SJSA1 (cell line): ENCODE data around the gene DLG5. TPM values are rescaled to one million over a fixed set of nuclear protein-coding genes. Genes with fewer than 3 reads are reported as not detected.

Experiments
- DNase-seq, 2 experiments: peaks; one replicate each; pipeline ENCODE4 v3.0.0-alpha.2; 2015 to 2020; ENCODE audit warnings: low spot score in 2 of 2, low read depth in 1 of 2
- H3K27ac ChIP-seq: fragments of 250-450 bp; sonication (Bioruptor Pico); 2 replicates; pipeline ENCODE4 v1.5.1; 2020; ENCODE audit warnings: mild to moderate bottlenecking, moderate library complexity
- H3K27me3 ChIP-seq: fragments of 250-450 bp; sonication (Bioruptor Pico); replicated peaks from 2 replicates; pipeline ENCODE4 v1.5.1; 2020; ENCODE audit warnings: mild to moderate bottlenecking, moderate library complexity
- H3K36me3 ChIP-seq: fragments of 250-450 bp; sonication (Bioruptor Pico); 2 replicates; pipeline ENCODE4 v1.5.1; 2020; ENCODE audit warnings: mild to moderate bottlenecking
- H3K4me1 ChIP-seq: fragments of 250-450 bp; sonication (Bioruptor Pico); replicated peaks from 2 replicates; pipeline ENCODE4 v1.6.1; 2021; ENCODE audit warnings: mild to moderate bottlenecking
- H3K4me3 ChIP-seq: fragments of 250-450 bp; sonication (Bioruptor Pico); 2 replicates; pipeline ENCODE4 v1.5.1; 2020; ENCODE audit warnings: mild to moderate bottlenecking
- H3K9me3 ChIP-seq: fragments of 250-450 bp; sonication (Bioruptor Pico); replicated peaks from 2 replicates; pipeline ENCODE4 v1.5.1; 2020; ENCODE audit warnings: mild to moderate bottlenecking
- total RNA-seq: library from RNA; depleted of rRNA; stranded (reverse); fragments of >200 nt; shearing (Covaris generic); gene quantifications from 2 replicates; pipeline ENCODE4 v1.2.3, GENCODE V29; 2014

The DLG5 gene
- total RNA-seq, 1 experiment from 2014 or later: 27.6 TPM

DNA sequence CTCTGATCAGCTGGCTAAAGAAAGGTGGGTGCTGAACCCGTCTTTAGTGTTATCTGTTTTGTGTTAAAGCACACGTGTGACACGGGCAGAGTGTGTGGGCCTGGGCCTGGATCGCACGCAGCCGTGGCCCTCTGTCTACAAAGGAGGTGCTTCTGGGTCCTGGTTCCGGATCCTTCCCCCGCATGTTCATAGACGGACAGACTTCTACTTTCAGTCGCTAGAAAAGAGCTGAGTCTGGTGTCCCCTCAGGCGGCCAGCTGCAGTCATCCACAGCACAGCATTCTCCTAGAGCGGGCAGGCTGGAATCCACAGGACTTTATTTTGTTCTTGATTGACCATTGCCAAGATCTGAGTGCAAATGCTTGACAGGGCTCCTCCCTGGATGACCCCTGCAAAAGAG is 134.4 kb downstream of the DLG5 start:
- Histone ChIP-seq H3K9me3 (no peaks in the 10 kb centered on the region), H3K27ac (no peak overlapping the region), H3K36me3 (peaks cover 64% of the 10 kb centered on the region), H3K4me1 (no peaks in the 10 kb centered on the region), H3K4me3 (no peak overlapping the region), H3K27me3 (no peaks in the 10 kb centered on the region)
- DNase-seq: no peak

- H3K27me3 ChIP-seq: no peaks in the 10 kb centered on the region
- no peak for DNase-seq
- H3K9me3 ChIP-seq: no peaks in the 10 kb centered on the region
- H3K36me3 ChIP-seq: peaks cover 57% of the 10 kb centered on the region
- H3K4me1 ChIP-seq: no peaks in the 10 kb centered on the region
- H3K4me3 ChIP-seq: no peak overlapping the region
- H3K27ac ChIP-seq: no peak overlapping the region
Observed at GRCh38 chr10:77791506-77791905, 135.0 kb downstream of the DLG5 start.

DNA sequence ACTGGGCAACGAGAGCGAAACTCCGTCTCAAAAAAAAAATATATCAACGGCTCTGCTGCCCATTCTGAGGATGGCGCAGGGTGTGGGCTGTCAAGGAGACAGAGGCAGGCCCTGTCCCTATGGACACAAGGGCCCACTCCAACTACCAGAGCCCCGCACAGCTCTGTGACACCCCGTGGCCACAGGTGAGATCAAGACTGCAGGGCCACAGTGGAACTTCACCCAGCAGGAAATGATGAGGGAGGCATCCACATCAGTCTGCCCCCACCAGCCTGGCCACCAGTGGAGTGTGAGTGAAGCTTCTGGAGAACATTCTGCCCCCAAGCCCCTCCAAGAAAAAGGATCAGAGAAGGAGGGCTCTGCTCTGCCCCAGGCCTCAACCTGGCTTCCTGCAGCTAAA is 136.7 kb downstream of the DLG5 start:
- Histone ChIP-seq H3K36me3 (peaks cover 41% of the 10 kb centered on the region), H3K4me3 (no peak overlapping the region), H3K4me1 (peaks cover 11% of the 10 kb centered on the region), H3K9me3 (no peaks in the 10 kb centered on the region), H3K27me3 (no peaks in the 10 kb centered on the region), H3K27ac (no peak overlapping the region)
- DNase-seq: no peak

GRCh38 chr10:77789016-77789415 is 137.5 kb downstream of the DLG5 start:
- H3K9me3 ChIP-seq: no peaks in the 10 kb centered on the region
- H3K4me1 ChIP-seq: peaks cover 18% of the 10 kb centered on the region
- no peak for DNase-seq
- H3K27ac ChIP-seq: no peak overlapping the region
- no peak overlapping the region for H3K4me3 ChIP-seq
- peaks cover 32% of the 10 kb centered on the region for H3K36me3 ChIP-seq
- H3K27me3 ChIP-seq: no peaks in the 10 kb centered on the region

DNA sequence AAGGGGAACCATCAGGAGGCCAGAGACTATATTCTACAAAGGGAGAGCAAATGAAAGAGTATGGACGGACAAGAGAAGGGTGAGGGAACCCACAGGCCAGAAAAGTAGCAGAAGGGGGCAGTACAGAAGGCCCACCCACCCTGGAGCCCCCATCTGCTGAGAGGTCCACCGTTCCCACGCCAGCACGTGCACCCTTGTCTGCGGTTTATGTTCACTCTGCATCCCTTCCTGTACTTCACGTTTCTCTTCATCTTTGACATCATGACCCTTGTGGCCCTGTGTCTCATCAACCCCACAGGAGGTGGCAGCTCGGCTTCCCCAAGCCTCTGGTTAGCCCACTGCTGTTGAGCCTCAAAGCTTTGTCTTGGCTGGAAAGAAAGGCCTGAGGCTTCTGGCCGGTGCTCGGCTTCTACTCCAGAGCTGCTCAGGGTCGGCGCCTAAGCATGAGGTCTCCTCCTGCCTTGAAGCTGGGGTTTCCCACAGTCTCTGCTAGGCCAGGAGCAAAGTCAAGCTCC is 138.0 kb downstream of the DLG5 start:
- Histone ChIP-seq H3K4me3 (no peak overlapping the region), H3K36me3 (peaks cover 28% of the 10 kb centered on the region), H3K9me3 (no peaks in the 10 kb centered on the region), H3K27ac (no peak overlapping the region), H3K4me1 (peaks cover 18% of the 10 kb centered on the region), H3K27me3 (no peaks in the 10 kb centered on the region)
- no peak for DNase-seq

GRCh38 chr10:77787440-77787839 is 139.1 kb downstream of the DLG5 start:
- no peaks in the 10 kb centered on the region for H3K27me3 ChIP-seq
- H3K27ac ChIP-seq: no peak overlapping the region
- H3K36me3 ChIP-seq: peaks cover 28% of the 10 kb centered on the region
- no peak for DNase-seq
- no peak overlapping the region for H3K4me3 ChIP-seq
- H3K9me3 ChIP-seq: no peaks in the 10 kb centered on the region
- peaks cover 18% of the 10 kb centered on the region for H3K4me1 ChIP-seq

- Histone ChIP-seq H3K27ac (peak overlapping the region; percentile 31), H3K9me3 (no peaks in the 10 kb centered on the region), H3K4me1 (peaks cover 18% of the 10 kb centered on the region), H3K4me3 (no peak overlapping the region), H3K36me3 (peaks cover 27% of the 10 kb centered on the region), H3K27me3 (no peaks in the 10 kb centered on the region)
- DNase-seq: peak in 1 of 2 experiments; percentile 32
Observed at GRCh38 chr10:77784856-77785255, 141.7 kb downstream of the DLG5 start.

DNA sequence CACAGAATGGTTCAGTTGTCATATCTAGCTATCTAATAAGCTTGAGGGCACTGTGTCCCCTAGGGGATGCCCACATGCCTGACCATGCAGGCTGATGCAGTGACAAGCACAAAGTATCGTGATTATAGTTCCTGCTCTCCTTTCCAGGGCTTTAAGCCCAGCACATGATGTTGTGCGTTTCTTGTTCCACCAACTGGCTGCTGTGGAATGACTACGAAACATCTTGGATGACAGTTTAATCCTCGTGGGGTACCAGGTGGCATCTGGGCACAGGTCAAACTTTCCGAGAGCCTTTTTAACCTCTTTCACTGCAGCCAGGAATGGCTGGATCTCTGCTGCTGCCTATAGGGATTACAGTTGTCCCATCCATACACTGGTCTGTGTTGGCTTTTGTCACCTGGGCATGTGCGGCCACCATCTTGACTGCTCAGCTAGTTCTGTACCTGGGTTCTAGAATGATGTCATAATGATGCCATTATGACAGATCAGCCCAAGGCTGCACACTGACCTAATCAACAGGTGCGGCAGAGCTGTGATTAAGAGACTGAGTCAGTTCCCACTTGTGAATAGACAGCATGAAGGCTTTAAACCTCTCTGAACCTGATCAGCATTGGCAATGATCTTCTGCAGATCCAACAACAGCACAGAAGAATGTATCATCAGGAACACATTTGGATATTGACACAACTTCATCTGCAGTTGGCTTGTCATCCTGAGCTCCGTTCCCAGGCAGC is 144.1 kb downstream of the DLG5 start:
- Histone ChIP-seq H3K4me1 (peaks cover 18% of the 10 kb centered on the region), H3K27ac (no peak overlapping the region), H3K9me3 (peaks cover 4% of the 10 kb centered on the region), H3K27me3 (no peaks in the 10 kb centered on the region), H3K4me3 (no peak overlapping the region), H3K36me3 (peaks cover 22% of the 10 kb centered on the region)
- DNase-seq: no peak

DNA sequence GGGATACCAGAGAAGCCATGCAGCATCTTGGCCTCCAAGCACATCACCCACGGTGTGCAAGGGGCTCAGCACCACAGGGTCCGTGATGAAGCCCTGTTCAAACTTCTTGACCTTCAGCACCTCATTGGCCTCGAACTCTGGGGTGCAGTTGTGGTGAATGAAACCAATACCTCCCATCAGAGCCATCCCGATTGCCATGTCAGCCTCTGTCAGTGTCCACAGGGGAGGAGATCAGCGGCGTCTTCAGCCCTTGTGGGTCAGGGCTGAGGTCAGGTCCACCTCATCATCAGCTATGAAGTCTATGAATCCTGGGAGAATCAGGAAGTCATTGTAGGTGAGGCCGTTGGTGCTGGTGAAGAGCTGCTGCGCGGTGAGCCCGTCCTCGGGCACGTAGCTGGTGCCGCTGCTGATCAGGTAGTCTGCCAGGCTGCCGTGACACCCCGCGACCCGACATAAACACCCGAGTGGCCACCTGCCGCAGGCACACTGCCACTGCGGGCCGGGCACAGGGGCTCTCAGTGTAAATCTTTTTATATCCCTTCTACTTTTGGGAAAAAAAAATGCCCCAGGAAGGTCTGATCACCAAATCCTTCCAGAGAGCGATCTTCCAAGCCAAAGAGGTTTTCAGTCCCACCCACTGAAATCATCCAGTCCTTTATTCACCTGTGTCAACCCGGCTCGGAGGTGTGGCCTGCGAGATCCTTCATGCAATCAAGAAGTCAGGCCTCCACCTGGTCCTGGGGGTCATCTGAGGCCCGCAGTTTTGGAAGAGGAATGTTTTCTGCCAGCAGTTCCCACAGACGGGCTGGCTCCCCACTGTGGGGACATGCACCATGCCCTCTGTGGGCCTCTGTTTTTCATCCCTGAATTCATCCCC is 144.9 kb downstream of the DLG5 start:
- H3K4me3 ChIP-seq: no peak overlapping the region
- H3K27me3 ChIP-seq: no peaks in the 10 kb centered on the region
- H3K9me3 ChIP-seq: peaks cover 11% of the 10 kb centered on the region
- H3K36me3 ChIP-seq: peaks cover 22% of the 10 kb centered on the region
- no peak overlapping the region for H3K27ac ChIP-seq
- peaks cover 18% of the 10 kb centered on the region for H3K4me1 ChIP-seq
- no peak for DNase-seq

DNA sequence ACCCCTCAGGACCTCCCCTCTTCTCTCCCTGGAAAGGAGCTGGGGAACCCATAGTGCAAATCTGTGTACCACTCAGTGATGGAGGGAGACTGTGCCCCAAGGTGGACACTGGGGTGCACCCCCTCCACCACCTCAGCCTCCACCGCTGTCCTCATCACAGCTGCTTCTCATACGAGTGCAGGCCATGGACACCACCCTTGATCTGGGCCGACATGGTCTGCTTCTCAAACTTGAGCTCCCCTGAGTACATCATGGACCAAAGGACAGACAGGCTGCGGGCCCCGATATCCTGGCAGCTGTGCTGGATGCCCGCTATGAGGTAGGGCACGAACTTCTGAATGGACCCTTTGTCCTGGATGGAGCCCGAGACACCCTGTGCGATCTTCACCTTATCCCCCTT is 146.4 kb downstream of the DLG5 start:
- Histone ChIP-seq H3K27me3 (no peaks in the 10 kb centered on the region), H3K4me3 (no peak overlapping the region), H3K27ac (no peak overlapping the region), H3K36me3 (peaks cover 22% of the 10 kb centered on the region), H3K4me1 (peaks cover 9% of the 10 kb centered on the region), H3K9me3 (peaks cover 14% of the 10 kb centered on the region)
- DNase-seq: no peak

DNA sequence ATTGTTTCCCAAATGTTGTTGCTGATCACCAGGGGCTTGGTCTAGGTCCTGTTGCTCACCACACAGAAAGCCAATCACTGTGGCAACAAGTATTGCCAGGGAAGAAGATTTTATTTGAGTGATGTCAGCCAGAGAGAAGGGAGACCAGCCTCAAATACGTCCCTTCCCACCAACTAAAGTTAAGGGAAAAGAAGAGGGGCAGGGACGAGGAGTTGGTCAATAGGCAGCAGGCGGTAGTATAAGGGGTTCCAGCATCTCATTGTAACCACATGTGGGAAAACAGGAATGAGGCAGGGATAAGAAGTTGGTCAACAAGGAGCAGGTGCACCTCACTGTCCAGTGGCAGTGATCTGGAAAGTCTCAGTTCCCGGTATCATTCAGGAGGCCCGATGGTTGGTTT is 150.1 kb downstream of the DLG5 start:
- Histone ChIP-seq H3K4me1 (no peaks in the 10 kb centered on the region), H3K4me3 (no peak overlapping the region), H3K27me3 (no peaks in the 10 kb centered on the region), H3K9me3 (peaks cover 14% of the 10 kb centered on the region), H3K36me3 (peaks cover 11% of the 10 kb centered on the region), H3K27ac (no peak overlapping the region)
- peak in 1 of 2 experiments; percentile 3 for DNase-seq

- no peak overlapping the region for H3K4me3 ChIP-seq
- no peak overlapping the region for H3K27ac ChIP-seq
- no peaks in the 10 kb centered on the region for H3K4me1 ChIP-seq
- H3K9me3 ChIP-seq: peaks cover 14% of the 10 kb centered on the region
- H3K36me3 ChIP-seq: no peaks in the 10 kb centered on the region; the same call in 1 of the 2 replicates
- no peaks in the 10 kb centered on the region for H3K27me3 ChIP-seq
- DNase-seq: peak in 1 of 2 experiments; percentile 32
Observed at GRCh38 chr10:77774940-77775391, 151.6 kb downstream of the DLG5 start.

GRCh38 chr10:77773631-77774426 is 152.7 kb downstream of the DLG5 start:
- Histone ChIP-seq H3K4me1 (no peaks in the 10 kb centered on the region), H3K27me3 (no peaks in the 10 kb centered on the region), H3K4me3 (no peak overlapping the region), H3K27ac (no peak overlapping the region), H3K36me3 (no peaks in the 10 kb centered on the region), H3K9me3 (peaks cover 14% of the 10 kb centered on the region)
- DNase-seq: no peak
